Left hindlimb (tissue), 1 donor: ENCODE measurements around the gene C11orf24.
"Not testable (repeated sequence)": the region's sequence is repeated elsewhere in the genome, so short reads cannot be mapped to it uniquely, and the experiment has no call there.

Experiments
- DNase-seq: peaks from one replicate; pipeline ENCODE4 v3.0.0-alpha.2; 2018

Gene C11orf24

DNA sequence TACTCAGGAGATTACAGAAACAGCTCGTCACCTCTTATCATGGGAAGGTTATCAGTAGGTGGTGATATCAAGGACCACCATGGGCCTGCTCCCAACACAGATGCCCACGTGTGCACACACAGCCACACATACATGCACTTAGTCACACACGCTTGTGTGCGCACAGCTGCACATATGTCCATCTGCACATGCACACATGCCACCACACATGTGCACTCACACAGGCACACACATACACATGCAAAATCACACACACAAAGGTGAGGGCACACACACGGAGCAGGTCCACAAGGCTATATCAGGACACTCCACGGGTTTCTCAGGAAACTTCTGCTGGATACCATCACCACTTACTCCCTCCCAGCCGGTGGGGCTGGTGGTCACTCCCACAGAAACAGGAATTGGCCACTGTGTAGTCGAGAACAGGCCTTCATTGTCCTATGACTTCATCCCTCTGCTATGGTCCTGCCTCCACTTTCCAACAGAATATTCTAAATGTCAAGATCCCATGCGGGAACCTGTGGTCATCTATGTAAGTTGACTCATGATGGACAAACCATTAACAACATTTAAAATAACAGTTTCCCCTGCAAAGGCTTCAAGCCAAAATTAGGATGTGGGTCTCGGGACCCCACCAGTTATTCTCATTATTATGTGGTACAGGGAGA is 2.2 kb downstream of the C11orf24 start:
- DNase-seq: no peak

GRCh38 chr11:68267881-68268240 is 3.9 kb downstream of the C11orf24 start:
- no peak for DNase-seq

DNA sequence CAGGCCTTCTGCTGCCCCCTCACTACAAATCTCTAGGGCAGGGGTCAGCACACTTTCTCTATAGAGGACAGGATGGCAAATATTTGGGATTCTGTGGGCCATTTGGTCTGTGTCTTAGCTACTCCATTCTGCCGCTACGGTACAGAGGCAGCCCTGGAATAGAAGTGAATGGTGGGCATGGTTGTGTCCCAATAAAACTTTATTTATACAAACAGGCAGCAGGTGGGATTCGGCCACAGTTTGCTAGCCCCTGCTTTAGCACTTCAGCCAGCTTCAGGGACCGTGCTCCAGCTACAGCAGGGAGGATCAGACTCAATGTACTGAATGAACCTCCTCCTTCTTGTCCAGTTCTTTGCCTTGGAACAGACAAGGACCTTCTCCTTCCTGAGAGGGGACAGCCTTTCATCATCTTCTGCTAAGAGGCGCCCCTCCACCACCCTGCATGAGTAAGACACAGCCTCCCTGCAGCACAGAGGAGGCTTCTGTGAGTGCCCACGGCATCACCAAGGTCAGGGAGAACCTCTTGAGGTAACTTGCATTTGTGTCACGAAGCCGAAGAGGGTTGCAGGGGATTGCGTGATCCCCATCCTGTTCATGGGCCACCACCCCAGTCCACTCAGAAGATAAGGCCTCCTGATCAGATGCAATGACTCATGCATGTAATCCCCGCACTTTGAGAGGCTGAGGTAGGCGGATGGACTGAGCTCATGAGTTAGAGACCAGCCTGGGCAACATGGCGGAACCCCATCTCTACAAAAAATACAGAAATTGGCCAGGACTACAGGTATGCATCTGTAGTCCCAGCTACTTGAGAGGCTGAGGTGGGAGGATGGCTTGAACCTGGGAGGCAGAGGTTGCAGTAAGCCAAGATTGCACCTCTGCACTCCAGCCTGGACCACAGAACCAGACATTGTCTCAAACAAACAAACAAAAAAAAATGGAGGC is 4.6 kb downstream of the C11orf24 start:
- DNase-seq: no peak

- no peak for DNase-seq
These were observed 5.5 kb downstream of the C11orf24 start for GRCh38 chr11:68266121-68266891.

- DNase-seq: no peak
These were observed 6.8 kb downstream of the C11orf24 start for GRCh38 chr11:68264741-68265540.

- no peak for DNase-seq
These were observed 7.5 kb downstream of the C11orf24 start for GRCh38 chr11:68264244-68264643.

- no peak for DNase-seq
These were observed 8.2 kb downstream of the C11orf24 start for GRCh38 chr11:68263444-68264035.

GRCh38 chr11:68262544-68262827 is 9.3 kb downstream of the C11orf24 start:
- DNase-seq: no peak

DNA sequence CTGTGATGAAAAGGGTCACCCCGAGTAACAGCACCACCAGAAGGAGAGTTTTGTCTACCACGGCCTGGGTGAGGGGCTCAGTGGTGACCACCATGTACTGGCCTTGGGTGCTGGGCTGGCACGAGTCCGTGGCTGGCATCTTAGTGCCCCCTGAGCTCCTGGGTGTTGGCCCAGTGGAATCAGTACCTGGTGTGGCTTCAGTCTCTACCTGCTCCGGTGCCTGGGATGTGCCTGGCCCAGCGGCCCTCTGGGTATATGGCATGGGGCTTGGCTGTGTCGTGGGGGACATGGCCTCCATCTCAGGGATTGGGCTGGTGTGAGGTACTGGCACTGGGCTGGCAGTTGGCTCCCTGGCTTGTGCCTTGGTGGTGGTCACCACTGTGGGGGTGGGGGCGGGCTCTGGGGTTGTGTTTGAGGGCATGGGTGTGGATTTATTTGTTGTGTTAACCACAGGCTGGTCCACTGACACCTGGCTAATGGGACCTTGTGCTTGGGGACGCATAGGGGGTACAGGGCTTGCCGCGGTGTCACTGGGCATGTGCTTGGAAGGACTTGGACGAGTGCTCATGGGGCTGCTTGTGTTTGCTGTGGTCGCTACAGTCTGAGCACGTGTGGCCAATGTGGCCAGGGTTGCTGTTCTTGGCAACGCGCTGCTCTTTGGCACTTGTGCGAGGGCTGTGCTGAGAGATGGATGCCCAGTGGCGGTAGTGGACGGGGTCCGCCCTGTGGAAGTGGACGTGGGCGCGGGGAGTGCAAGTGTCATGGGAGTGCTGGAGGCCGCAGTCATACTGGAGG is 9.8 kb downstream of the C11orf24 start:
- no peak for DNase-seq

DNA sequence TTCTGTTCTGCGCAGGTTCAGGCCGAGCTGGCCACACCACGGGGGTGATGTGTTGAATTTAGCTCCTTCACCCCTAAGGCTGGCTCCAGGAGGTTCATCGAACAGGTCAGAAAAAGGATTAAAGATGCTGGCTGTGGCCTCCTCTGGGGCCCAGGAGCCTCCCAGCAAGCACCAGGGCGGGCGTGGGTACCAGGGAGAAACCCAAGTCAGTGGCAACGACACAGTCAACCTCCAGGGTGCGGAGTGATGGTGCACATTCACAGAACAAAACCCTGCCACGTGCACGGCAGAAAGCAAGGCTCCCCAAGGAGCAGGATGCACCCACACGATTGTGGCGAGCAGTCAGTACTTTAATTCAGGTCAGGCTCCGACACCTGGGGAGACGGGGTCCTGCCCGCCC is 10.8 kb downstream of the C11orf24 start:
- no peak for DNase-seq

DNA sequence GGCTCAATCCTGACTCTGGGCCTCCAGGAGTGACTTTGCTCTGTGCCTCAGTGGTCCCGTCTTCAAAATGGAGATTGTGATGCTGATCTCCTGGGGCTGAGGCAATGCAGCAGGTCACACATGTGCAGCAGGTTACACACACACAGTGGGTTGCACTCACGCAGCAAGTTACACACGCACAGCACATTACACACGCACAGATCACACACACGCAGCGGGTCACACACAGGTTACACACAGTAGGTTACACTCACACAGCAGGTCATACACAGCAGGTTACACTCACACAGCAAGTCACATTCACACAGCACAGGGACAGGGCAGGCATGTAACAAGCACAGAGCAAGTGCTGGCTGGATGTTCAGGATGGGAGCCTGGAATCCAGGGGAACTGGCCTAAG is 11.3 kb downstream of the C11orf24 start:
- no peak for DNase-seq

GRCh38 chr11:68259122-68259959 is 12.4 kb downstream of the C11orf24 start:
- DNase-seq: no peak

GRCh38 chr11:68258363-68258765 is 13.4 kb downstream of the C11orf24 start:
- no peak for DNase-seq

- peak; percentile 94 for DNase-seq
These were observed 14.1 kb downstream of the C11orf24 start for GRCh38 chr11:68257477-68258362.

GRCh38 chr11:68256331-68256741 is 15.4 kb downstream of the C11orf24 start:
- no peak for DNase-seq

DNA sequence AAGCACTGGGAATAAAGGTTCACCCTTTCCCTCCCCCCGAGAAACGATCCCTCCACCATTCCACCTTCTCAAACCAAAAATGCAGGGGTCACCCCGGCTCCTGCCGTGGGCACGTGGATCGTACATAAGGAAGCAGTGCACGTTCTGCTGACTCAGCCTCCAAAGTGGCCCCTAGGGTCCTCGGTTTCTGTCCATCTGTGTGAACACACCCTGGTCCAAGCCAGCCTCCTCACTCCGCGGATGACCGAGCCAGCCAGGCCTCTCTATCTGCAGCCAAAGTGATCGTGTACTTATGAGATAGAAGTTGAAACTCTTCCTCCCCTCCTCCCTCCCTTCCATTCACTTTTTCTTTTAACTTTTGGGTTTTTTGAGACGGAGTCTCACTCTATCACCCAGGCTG is 16.2 kb downstream of the C11orf24 start:
- DNase-seq: no peak

- DNase-seq: no peak
These were observed 17.4 kb downstream of the C11orf24 start for GRCh38 chr11:68254421-68254820.

DNA sequence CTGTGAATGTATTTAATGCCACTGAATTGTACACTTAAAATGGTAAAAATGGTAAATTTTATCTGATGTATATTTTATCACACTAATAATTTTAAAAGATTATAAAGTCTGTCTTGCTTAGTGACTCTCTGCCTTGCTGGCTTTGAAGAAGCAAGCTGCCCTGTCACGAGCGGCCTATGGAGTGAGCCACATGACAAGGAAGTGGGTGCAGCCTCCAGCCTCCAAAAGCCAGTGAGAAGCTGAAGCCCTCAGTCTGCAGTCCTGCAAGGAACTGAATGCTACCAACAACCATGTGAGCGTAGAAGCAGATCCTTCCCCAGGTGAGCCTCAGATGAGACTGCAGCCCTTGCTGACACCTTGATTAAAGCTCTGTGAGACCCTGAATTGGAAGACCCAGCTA is 20.0 kb downstream of the C11orf24 start:
- DNase-seq: no peak

DNA sequence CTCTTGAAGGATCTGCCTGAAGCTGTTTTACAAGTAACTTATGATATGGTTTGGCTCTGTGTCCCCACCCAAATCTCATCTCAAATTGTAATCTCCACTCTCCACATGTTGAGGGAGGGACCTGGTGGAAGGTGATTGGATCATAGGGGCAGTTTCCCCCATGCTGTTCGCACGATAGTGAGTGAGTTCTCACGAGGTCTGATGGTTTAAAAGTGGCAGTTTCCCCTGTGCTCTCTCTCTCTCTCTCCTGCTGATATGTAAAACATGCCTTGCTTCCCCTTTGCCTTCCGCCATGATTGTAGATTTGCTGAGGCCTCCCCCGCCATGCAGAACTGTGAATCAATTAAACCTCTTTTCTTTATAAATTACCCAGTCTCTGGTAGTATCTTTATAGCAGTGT is 26.9 kb downstream of the C11orf24 start:
- DNase-seq: not testable (repeated sequence)

GRCh38 chr11:68243847-68244246 is 27.9 kb downstream of the C11orf24 start:
- not testable (repeated sequence) for DNase-seq
